GM19043 (cell line): ENCODE results near the gene RPS2.
"Not testable (repeated sequence)": the region's sequence is repeated elsewhere in the genome, so short reads cannot be mapped to it uniquely, and the experiment has no call there.

Source experiments
- ATAC-seq: cut with Tn5 transposase; IDR thresholded peaks from one replicate; pipeline ENCODE4 v1.9.1; 2021; ENCODE audit warnings: low read depth; ENCODE audit not compliant: unreplicated experiment

RPS2 gene

GRCh38 chr16:1923299-1924034 is 41.2 kb downstream of the RPS2 start:
- ATAC-seq: no peak

GRCh38 chr16:1922357-1922756 is 42.3 kb downstream of the RPS2 start:
- no peak for ATAC-seq

GRCh38 chr16:1920727-1921171 is 43.9 kb downstream of the RPS2 start:
- no peak for ATAC-seq

- ATAC-seq: not testable (repeated sequence)
Observed at GRCh38 chr16:1920122-1920521, 44.5 kb downstream of the RPS2 start.

- no peak for ATAC-seq
Observed at GRCh38 chr16:1919327-1919998, 45.2 kb downstream of the RPS2 start.

GRCh38 chr16:1918351-1919326 is 46.0 kb downstream of the RPS2 start, which contains the start of gene HS3ST6:
TSS of gene HS3ST6 (minus strand) at chr16:1918415. CDS start at chr16:1918323, 92 bp downstream.
- no peak for ATAC-seq

- no peak for ATAC-seq
Observed at GRCh38 chr16:1917665-1918350, 46.8 kb downstream of the RPS2 start.

GRCh38 chr16:1917056-1917664 is 47.5 kb downstream of the RPS2 start:
- no peak for ATAC-seq

GRCh38 chr16:1916640-1916990 is 48.0 kb downstream of the RPS2 start:
- no peak for ATAC-seq

GRCh38 chr16:1915732-1916639 is 48.6 kb downstream of the RPS2 start:
- no peak for ATAC-seq

GRCh38 chr16:1914988-1915387 is 49.6 kb downstream of the RPS2 start:
- ATAC-seq: no peak

- ATAC-seq: no peak
Observed at GRCh38 chr16:1914084-1914608, 50.5 kb downstream of the RPS2 start.

GRCh38 chr16:1913327-1914083 is 51.1 kb downstream of the RPS2 start:
- ATAC-seq: no peak

- no peak for ATAC-seq
Observed at GRCh38 chr16:1912215-1912543, 52.4 kb downstream of the RPS2 start.
